Erythroblast (primary cell): Measurements from ENCODE around the gene ZNF512B.

Experiments
- DNase-seq, 2 experiments: peaks; one replicate each; lab custom pipeline; 2025; lab: John Stamatoyannopoulos, UW
- GATA1 ChIP-seq: IDR thresholded peaks from 2 replicates; pipeline ENCODE4 v1.6.1; 2011; ENCODE audit warnings: low read depth, mild to moderate bottlenecking, control low read depth, low read length, moderate library complexity
- POLR2A ChIP-seq: IDR thresholded peaks from 2 replicates; pipeline ENCODE4 v1.6.1; 2011; ENCODE audit warnings: mild to moderate bottlenecking, low read length

Gene ZNF512B

DNA sequence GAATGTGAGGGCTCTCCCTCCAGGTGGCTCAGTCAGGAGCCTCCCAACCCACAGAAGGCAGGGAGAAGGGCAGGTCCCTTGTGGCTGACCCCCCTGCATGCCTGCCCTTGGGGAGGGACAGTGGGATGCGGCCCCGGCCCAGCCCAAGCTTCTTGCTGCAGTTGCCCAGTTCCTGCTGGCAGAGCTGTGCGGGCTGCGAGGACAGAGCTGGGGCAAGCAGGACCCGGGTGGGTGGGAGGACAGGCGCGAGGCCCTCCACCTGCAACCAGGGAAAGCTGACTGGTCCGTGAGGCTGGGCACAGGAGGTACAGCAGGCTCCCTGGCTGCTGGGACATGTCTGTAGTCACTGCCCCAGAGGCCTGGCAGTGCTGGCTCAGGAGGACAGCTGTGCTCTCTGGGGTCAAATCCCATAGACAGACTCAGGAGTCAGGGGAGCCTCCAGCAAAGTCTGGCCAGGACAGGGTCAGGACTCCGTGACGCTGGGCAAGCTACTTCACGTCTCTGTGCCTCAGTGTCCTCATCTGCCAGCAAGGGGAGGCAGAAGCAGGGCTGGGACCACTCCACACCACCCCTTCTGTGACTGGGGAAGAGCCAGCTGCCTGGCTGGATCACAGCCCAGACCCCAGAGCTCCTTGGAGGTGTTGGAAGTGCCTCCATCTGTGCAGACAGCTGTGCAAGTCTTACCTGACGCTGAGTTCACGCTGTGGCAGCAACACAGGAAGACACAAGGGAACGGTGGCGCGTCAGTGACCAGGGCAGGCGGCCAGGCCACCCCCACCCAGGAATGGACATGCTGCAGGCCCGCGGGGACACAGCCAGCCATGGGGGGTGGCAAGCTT is 26.5 kb downstream of the ZNF512B start:
- no peak for DNase-seq
- TF ChIP-seq GATA1, result no peak
- TF ChIP-seq POLR2A, result no peak

DNA sequence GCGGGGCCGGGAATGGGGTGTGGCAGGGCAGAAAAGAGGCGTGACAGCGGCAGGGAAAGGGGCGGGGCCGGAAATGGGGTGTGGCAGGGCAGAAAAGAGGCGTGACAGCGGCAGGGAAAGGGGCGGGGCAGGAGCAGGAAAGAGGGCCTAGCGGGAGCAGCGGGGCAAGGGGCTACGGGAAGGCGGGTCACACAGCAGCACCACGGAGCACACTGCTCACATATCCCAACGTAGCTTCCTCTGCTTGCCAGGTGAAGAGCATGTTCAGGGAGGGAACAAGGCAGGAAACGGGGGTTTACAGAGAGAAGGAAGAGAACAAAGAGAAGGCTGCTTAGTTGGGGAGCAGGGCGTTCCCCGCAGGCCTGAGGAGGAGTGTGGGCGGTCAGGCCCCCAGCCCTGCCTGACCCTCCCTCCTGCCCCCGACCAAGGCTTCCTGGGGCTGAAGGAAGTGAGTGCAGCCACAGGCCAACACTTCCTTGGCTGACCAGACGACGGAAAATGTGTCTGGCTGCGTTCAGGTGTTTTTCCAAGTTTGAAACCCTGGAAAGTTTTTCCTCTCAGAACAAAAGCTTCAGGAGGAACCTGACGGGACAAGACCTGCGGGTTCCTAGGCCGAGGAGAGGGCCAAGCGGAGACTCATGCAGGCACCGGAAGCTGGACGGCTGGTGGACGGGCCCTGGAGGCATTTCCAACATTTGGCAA is 27.3 kb downstream of the ZNF512B start:
- peak; percentile 59 to 61 for DNase-seq
- TF ChIP-seq GATA1 (no peak), POLR2A (no peak)

DNA sequence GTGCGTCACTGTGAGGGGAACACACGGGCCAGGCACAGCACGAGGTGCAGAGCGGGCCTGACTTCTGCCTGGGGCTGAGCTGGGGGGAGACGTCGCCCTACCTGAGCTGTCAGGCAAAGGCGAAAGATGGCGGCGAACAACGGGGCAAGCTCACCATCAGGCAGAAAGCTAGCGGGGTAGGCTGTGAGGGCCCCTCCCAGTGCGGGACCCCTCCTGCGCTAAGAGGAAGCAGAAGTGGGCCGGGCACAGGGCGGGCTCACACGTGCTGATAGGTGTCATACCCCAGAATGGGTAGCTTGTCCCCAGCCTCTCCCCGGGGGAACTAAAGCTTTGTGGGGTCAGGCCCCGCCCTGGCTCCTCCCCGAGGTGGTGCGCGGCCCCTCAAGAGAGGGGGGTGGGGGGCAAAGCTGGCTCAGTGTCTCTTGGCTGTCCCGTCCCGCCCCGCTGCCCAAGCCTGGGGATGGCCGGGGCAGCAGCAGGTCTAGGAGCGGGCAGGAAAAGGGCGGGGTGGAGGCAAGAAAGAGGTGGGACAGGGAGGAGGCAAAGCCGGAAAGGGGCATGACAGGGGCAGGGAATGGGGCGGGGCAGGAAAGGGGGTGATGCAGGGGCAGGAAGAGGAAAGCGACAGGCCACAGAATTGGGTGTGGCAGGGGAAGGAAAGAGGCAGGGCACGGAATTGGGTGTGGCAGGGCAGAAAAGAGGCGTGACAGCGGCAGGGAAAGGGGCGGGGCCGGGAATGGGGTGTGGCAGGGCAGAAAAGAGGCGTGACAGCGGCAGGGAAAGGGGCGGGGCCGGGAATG is 28.2 kb downstream of the ZNF512B start:
- DNase-seq, result peak; percentile 43 to 50
- TF ChIP-seq GATA1, result no peak
- TF ChIP-seq POLR2A, result no peak

DNA sequence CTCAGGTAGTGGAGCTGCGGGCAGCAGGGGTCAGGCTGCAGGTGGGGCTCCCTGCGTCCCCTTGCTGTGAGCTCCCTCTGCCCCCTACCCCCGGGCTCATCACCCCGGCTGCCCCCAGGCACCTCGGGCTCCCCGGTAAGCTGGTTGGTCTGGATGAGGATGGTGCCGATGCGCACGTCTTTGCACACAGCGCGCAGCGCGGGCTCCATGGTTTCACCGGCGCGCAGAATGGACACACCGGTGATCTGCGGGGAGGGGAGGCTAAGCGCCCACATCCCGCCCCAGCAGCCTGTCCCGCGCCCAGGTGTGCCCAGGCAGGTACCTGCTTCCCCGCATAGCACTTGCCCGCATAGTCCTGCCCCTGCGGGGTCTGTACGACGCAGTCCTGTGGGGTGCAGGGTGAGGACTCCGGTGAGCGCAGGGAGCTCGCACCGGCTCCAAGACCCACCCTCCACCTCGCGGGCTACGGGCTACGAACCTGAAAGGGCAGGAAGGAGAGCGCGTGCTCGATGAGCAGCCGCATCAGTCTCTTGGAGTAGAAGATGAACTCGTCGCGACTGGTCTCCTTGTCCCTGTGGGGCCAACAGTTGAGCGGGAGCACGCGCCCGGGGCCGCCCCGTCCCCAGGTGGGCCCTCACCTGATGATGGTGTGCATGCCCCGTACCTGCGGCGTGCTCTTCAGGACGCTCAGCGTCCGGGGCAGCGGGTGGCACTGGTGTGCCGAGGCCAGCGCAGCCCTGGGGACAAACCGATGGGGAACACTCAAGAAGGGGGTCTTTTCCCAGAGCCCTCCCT is 29.1 kb downstream of the ZNF512B start:
- DNase-seq, result no peak
- no peak for TF ChIP-seq GATA1
- no peak for TF ChIP-seq POLR2A

DNA sequence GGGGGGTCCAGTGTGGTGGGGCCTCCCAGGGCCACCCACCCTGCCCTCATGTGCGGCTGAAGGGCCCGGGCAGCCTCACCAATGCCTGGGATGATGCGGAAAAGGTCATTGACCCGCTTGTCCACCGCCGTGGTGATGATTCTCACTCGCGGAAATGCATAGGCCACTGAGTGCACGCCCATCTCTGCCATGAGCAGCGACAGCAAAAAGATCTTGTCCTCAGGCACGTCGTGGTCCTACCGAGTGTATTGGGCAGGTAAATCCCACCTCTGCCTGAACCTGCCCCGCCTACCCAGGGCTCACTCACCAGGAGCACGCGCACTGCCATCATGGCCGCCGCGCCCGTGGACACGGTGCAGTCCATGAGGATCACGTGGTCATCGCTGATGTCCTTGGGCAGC is 29.7 kb downstream of the ZNF512B start:
- DNase-seq, result no peak
- TF ChIP-seq POLR2A (no peak), GATA1 (no peak)

DNA sequence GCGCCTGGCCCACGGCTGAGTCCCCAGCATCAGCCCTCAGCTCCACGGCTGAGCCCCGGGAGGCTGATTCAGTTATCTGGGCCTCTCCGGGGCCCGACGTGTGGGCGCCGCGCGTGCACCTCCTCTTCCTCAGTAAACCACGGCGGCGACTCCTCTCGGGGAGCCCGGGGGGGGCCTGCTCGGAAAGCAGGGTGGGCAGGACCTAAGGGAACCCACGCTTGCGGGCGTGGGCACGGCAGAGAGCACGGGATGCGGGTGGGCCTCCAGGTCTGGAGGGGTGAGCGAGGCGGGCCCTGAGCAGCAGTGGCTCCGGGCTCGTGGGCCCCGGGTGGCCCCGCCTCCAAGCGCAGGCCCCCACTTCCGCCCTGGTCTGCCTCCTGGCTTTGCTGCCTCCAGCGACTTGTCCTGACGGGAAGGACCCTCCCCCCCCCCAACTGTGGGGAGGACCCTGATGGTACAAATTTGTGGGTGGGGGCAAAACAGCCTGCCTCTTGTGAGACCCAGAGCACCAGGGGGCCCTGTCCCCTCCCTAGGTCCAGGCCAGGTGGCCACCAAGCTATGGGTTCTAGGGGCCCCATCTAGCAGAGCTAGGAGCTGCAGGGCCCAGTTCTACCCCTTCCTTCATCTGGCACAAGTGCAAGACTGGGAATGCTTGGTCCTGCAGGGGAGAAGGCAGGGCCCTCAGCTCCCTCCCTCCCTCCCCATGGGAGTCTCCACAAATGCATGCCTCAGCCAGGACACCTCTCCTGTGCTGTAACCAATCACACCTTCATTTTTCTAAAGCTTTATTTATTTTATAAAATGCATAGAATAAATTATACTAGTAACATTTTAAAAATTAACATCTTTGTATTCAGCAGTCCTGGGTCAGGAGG is 30.4 kb downstream of the ZNF512B start:
- no peak for DNase-seq
- TF ChIP-seq GATA1, result no peak
- TF ChIP-seq POLR2A, result no peak

DNA sequence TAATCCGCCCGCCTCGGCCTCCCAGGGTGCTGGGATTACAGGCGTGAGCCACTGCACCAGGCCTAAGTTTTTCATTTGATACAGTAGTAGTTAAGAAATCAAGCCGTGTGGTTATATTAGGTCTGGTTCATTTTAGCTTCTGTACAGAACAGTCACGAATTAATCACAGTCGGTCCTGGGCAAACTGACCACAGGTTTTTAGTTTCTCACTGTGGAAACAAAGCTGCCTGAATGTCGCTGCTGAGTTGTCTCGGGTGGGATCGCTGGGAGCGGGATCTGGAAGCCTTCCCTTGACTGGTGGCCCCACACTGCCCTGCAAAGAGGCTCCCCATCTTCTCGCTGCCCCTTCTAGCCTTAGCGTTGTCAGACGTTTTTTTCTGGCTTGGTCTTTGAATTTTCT is 32.1 kb downstream of the ZNF512B start:
- no peak for DNase-seq
- TF ChIP-seq GATA1, result no peak
- no peak for TF ChIP-seq POLR2A

DNA sequence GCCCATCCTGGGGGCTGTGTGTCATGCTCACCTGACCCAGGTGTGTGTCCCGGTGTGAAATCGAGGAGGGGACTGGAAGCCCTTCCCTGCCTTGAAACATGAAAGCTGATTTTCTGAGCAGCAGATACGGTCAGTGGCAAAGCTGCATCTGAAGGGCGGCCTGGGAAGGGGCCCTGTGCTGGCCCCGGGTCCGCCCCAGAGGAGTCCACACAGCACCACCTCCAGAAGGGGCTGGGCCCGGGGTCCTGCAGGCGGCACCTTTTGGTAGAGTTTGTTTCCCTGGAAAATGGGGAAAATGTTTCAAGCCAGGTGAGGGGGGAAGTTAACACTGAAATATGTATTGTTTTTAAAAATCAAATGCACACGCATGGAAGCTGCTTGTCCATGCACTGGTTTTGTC is 34.3 kb downstream of the ZNF512B start:
- TF ChIP-seq GATA1 (no peak), POLR2A (no peak)
- no peak for DNase-seq

DNA sequence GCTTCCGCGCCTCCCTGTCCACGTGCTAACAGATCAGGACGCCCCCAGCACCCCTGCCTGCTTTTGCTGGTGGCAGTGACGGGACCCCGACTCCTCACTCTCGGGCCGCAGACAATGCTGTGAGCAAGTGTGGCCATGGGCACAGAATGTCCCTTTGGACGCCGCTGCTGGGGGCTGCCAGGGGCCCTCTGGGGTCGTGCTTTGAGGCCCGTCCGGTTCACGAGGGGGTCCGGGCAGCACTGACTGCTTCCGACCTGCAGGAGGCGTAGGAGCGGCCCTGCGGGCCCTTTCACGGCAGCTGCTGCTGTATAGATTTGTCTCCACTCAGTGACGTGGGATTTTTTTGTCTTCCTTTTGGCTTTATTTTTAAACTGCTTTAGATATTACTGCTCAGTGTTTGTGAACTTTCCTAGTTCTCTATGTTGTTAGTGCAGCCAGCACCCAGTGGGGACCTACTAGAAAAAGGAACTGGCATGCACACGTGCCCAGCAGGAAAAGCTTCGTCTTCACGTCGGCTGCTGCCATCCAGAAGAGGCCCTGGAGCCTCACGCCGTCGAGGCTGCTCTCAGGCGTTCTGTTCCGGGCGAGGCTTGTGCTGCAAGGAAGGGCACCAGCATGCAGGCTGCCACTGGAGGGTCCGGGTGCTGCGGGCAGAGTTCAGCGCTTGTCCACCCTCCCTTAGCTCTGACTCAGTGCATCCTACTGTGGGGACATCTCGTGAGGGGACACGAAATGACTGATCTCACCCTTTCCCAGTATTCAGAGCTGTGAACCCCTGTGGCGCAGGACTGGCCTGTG is 35.3 kb downstream of the ZNF512B start:
- no peak for TF ChIP-seq POLR2A
- TF ChIP-seq GATA1, result no peak
- DNase-seq, result no peak

DNA sequence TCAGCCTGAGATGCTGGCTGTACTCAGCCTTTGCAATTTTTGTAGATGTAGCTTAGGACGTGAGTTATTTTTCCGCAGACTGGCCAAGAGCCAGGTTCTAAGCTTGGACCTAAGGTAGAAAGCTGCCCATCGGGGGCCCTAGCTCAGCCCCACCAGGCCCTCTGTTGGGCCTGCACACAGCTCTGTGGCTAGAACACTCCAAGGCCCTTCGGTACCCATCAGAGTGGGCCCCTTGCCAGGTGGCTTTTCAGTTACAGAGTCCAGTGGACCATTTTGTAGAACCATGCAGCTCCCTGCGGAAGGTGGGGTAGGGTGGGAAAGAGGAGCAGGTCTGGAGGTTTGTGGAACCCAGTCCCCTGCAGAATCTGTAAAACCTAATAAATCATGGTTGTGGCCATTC is 36.1 kb downstream of the ZNF512B start:
- DNase-seq, result no peak
- no peak for TF ChIP-seq POLR2A
- TF ChIP-seq GATA1, result no peak

DNA sequence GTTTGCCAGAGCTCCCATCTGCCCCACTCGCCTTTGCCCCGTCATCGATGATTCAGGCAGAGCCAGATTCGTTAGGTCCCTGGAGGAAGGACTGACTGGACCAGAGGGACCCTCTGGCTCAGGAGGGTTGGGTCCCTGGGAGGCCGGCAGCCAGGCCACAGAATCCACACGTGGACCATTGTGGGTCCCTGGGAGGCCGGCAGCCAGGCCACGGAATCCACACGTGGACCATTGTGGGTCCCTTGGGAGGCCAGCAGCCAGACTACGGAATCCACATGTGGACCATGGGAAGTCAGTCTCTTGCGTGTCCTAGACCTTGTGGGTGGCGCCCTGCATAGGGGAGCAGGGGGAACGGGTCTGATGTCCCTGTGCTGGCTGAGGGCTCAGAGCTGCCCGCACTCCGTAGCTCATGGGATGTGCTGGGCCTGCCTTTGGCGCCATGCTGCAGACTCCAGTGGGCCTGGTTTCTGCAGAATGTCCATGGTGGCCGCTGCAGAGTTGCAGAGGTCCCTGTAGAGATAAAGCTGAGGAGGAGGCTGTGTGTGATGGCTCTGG is 37.0 kb downstream of the ZNF512B start:
- peak in 1 of 2 experiments; percentile 30 for DNase-seq

More for the DNA sequence above, 37.0 kb downstream of the ZNF512B start:
- TF ChIP-seq GATA1 (no peak), POLR2A (no peak)
